GM12878 (cell line): Measurements from ENCODE around the gene CNR1. TPM values are rescaled to one million over a fixed set of nuclear protein-coding genes. Genes with fewer than 3 reads are reported as not detected.

Experiments
- DPF2 ChIP-seq: fragments of 450-650 bp; IDR thresholded peaks from 2 replicates; pipeline ENCODE4 v1.6.1; 2017; ENCODE audit warnings: mild to moderate bottlenecking
- E4F1 ChIP-seq: fragments of 450-650 bp; IDR thresholded peaks from 2 replicates; pipeline ENCODE4 v1.6.1; 2018; ENCODE audit warnings: borderline replicate concordance, mild to moderate bottlenecking; ENCODE audit not compliant: partially characterized antibody
- EP300 ChIP-seq, 2 experiments: fragments of 150-350 bp in 1 of 2; IDR thresholded peaks; 2 replicates each; pipeline ENCODE4 v1.6.1; 2011 to 2012; ENCODE audit warnings: low read depth in 2 of 2, low read length in 2 of 2, borderline replicate concordance in 1 of 2, improper control_type of control experiment in 1 of 2, inconsistent platforms in 1 of 2; ENCODE audit not compliant: control insufficient read depth in 1 of 2
- ESRRA ChIP-seq: IDR thresholded peaks from 2 replicates; pipeline ENCODE4 v1.6.1; 2012; ENCODE audit warnings: mild to moderate bottlenecking, low read length, improper control_type of control experiment
- ETV6 ChIP-seq, 2 experiments: fragments of 450-650 bp in 1 of 2; IDR thresholded peaks in 1 of 2; conservative IDR thresholded peaks in 1 of 2; 2 replicates each; pipeline ENCODE4 v1.6.1; 2014; ENCODE audit warnings: antibody characterized with exemption in 1 of 2, borderline replicate concordance in 1 of 2, low read depth in 1 of 2, mild to moderate bottlenecking in 1 of 2, moderate library complexity in 1 of 2
- GATAD2B ChIP-seq: fragments of 450-650 bp; conservative IDR thresholded peaks from 2 replicates; pipeline ENCODE4 v1.6.1; 2017; ENCODE audit warnings: low read depth, mild to moderate bottlenecking, moderate library complexity
- HCFC1 ChIP-seq: fragments of 150-350 bp; IDR thresholded peaks from 2 replicates; pipeline ENCODE4 v1.6.1; 2014; ENCODE audit warnings: low read length
- JUND ChIP-seq: IDR thresholded peaks from 2 replicates; pipeline ENCODE4 v1.6.1; 2012; ENCODE audit warnings: low read depth, mild to moderate bottlenecking, low read length, improper control_type of control experiment, moderate library complexity
- LARP7 ChIP-seq: fragments of 450-650 bp; IDR thresholded peaks from 2 replicates; pipeline ENCODE4 v1.6.1; 2017; ENCODE audit warnings: mild to moderate bottlenecking
- NFIC ChIP-seq: IDR thresholded peaks from 2 replicates; pipeline ENCODE4 v1.6.1; 2012; ENCODE audit warnings: low read depth, mild to moderate bottlenecking, inconsistent platforms, low read length, moderate library complexity
- NR2C1 ChIP-seq: fragments of 450-650 bp; IDR thresholded peaks from 2 replicates; pipeline ENCODE4 v1.6.1; 2017; ENCODE audit warnings: antibody characterized with exemption, mild to moderate bottlenecking, moderate library complexity
- PAX5 ChIP-seq: IDR thresholded peaks from 2 replicates; pipeline ENCODE4 v1.6.1; 2011; ENCODE audit warnings: low read depth, low read length, borderline replicate concordance
- POLR2AphosphoS5 ChIP-seq: IDR thresholded peaks from 2 replicates; pipeline ENCODE4 v1.6.1; 2011; ENCODE audit warnings: mild to moderate bottlenecking, low read length, inconsistent platforms
- RUNX3 ChIP-seq: IDR thresholded peaks from 2 replicates; pipeline ENCODE4 v1.6.1; 2012; ENCODE audit warnings: low read length, inconsistent platforms
- SREBF2 ChIP-seq: IDR thresholded peaks from 2 replicates; pipeline ENCODE4 v1.6.1; 2012; ENCODE audit warnings: mild to moderate bottlenecking, low read length
- TARDBP ChIP-seq: IDR thresholded peaks from 2 replicates; pipeline ENCODE4 v1.6.1; 2016; ENCODE audit warnings: borderline replicate concordance
- YY1 ChIP-seq: IDR thresholded peaks from 2 replicates; pipeline ENCODE4 v1.6.1; 2011; ENCODE audit warnings: low read depth, mild to moderate bottlenecking, low read length
- ZBED1 ChIP-seq: IDR thresholded peaks from 2 replicates; pipeline ENCODE4 v1.6.1; 2016; ENCODE audit warnings: borderline replicate concordance
- ZNF207 ChIP-seq: fragments of 450-650 bp; IDR thresholded peaks from 2 replicates; pipeline ENCODE4 v1.6.1; 2014; ENCODE audit warnings: antibody characterized with exemption, mild to moderate bottlenecking, borderline replicate concordance
- ZNF274 ChIP-seq: IDR thresholded peaks from one replicate; pipeline ENCODE4 v1.8.0; 2011; ENCODE audit not compliant: insufficient read length, insufficient read depth
- polyA plus RNA-seq, 11 experiments: library from polyadenylated mRNA; depleted of rRNA in 4 of 11; unstranded in 6 of 11; stranded (reverse) in 5 of 11; fragments of >200 nt; fragmentation: Nextera tagmentation in 4 of 11; fragmentation: Illumina TruSeq in 1 of 11; extraction: Ambion mirVana in 4 of 11; extraction: Trizol in 1 of 11; gene quantifications; 1 replicate in 1 of 11; 2 replicates in 10 of 11; pipeline versions ENCODE4 v1.2.1 to v1.2.3, GENCODE V29; 2011 to 2016; ENCODE audit warnings: inconsistent platforms in 2 of 11, missing spikeins in 2 of 11, low read depth in 1 of 11
- total RNA-seq, 4 experiments: library from RNA; depleted of rRNA in 3 of 4; stranded (reverse); fragments of >200 nt in 3 of 4; fragmentation: Illumina TruSeq in 1 of 4; extraction: Trizol in 1 of 4; gene quantifications; 2 replicates each; pipeline versions ENCODE4 v1.2.1 to v1.2.3, GENCODE V29; 2013 to 2021
- TF ChIP-seq, protein P1 (sequence below): fragments of 450-650 bp; IDR thresholded peaks from 2 replicates; pipeline ENCODE4 v1.6.1; 2017; ENCODE audit warnings: mild to moderate bottlenecking, low read depth, inconsistent platforms; ENCODE audit not compliant: poor library complexity, severe bottlenecking
- TF ChIP-seq, protein P2 (sequence below): IDR thresholded peaks from 2 replicates; pipeline ENCODE4 v1.6.1; 2012; ENCODE audit warnings: mild to moderate bottlenecking, low read depth, low read length
- TF ChIP-seq, protein P3 (sequence below): fragments of 450-650 bp; IDR thresholded peaks from 2 replicates; pipeline ENCODE4 v1.6.1; 2016; ENCODE audit warnings: mild to moderate bottlenecking

The CNR1 gene
- total and polyA plus RNA-seq, 10 of the 15 experiments (the other 5 are each of a cell fraction or from before 2014, with no cell fraction given), result 2.2 to 15.4 (median 8.5) TPM

GRCh38 chr6:88135578-88136114, 30.5 kb downstream of the CNR1 start (continued):
- no peak for TF ChIP-seq POLR2AphosphoS5
- peak; percentile 79; the same call in 1 of the 2 replicates for TF ChIP-seq ZBED1
- TF ChIP-seq ESRRA, result no peak
- TF ChIP-seq, protein P1, sequence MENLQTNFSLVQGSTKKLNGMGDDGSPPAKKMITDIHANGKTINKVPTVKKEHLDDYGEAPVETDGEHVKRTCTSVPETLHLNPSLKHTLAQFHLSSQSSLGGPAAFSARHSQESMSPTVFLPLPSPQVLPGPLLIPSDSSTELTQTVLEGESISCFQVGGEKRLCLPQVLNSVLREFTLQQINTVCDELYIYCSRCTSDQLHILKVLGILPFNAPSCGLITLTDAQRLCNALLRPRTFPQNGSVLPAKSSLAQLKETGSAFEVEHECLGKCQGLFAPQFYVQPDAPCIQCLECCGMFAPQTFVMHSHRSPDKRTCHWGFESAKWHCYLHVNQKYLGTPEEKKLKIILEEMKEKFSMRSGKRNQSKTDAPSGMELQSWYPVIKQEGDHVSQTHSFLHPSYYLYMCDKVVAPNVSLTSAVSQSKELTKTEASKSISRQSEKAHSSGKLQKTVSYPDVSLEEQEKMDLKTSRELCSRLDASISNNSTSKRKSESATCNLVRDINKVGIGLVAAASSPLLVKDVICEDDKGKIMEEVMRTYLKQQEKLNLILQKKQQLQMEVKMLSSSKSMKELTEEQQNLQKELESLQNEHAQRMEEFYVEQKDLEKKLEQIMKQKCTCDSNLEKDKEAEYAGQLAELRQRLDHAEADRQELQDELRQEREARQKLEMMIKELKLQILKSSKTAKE, result peak; percentile 63
- TF ChIP-seq ETV6 (conservative IDR thresholded peaks at IDR 0.05 in 1 of 2, IDR thresholded peaks at IDR 0.05 in 1 of 2; ENCODE audit: borderline replicate concordance in 1 of 2, low read depth in 1 of 2), result peak in 1 of 2 experiments; percentile 90; a peak in 2 of 4 replicates
- TF ChIP-seq GATAD2B, result peak; percentile 65
- TF ChIP-seq RUNX3, result peak; percentile 96
- 0 out of 2 replicates have a peak, but pooled peaks have one; percentile 16 for TF ChIP-seq YY1
- TF ChIP-seq SREBF2, result no peak
- TF ChIP-seq ZNF207, result no peak
- TF ChIP-seq HCFC1, result no peak
- TF ChIP-seq DPF2, result peak; percentile 94
- TF ChIP-seq, protein P2, sequence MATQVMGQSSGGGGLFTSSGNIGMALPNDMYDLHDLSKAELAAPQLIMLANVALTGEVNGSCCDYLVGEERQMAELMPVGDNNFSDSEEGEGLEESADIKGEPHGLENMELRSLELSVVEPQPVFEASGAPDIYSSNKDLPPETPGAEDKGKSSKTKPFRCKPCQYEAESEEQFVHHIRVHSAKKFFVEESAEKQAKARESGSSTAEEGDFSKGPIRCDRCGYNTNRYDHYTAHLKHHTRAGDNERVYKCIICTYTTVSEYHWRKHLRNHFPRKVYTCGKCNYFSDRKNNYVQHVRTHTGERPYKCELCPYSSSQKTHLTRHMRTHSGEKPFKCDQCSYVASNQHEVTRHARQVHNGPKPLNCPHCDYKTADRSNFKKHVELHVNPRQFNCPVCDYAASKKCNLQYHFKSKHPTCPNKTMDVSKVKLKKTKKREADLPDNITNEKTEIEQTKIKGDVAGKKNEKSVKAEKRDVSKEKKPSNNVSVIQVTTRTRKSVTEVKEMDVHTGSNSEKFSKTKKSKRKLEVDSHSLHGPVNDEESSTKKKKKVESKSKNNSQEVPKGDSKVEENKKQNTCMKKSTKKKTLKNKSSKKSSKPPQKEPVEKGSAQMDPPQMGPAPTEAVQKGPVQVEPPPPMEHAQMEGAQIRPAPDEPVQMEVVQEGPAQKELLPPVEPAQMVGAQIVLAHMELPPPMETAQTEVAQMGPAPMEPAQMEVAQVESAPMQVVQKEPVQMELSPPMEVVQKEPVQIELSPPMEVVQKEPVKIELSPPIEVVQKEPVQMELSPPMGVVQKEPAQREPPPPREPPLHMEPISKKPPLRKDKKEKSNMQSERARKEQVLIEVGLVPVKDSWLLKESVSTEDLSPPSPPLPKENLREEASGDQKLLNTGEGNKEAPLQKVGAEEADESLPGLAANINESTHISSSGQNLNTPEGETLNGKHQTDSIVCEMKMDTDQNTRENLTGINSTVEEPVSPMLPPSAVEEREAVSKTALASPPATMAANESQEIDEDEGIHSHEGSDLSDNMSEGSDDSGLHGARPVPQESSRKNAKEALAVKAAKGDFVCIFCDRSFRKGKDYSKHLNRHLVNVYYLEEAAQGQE, result no peak
- TF ChIP-seq TARDBP, result no peak
- peak; percentile 98 for TF ChIP-seq NFIC
- TF ChIP-seq PAX5, result peak; percentile 40; the same call in 1 of the 2 replicates
- TF ChIP-seq E4F1, result no peak
- no peak for TF ChIP-seq LARP7
- TF ChIP-seq JUND, result no peak
- peak; percentile 81 for TF ChIP-seq NR2C1
- no peak for TF ChIP-seq ZNF274
- peak; percentile 85 to 90 for TF ChIP-seq EP300 (IDR thresholded peaks at IDR 0.05; ENCODE audit: borderline replicate concordance in 1 of 2, control insufficient read depth in 1 of 2, low read depth in 2 of 2, low read length in 2 of 2)
- TF ChIP-seq, protein P3, sequence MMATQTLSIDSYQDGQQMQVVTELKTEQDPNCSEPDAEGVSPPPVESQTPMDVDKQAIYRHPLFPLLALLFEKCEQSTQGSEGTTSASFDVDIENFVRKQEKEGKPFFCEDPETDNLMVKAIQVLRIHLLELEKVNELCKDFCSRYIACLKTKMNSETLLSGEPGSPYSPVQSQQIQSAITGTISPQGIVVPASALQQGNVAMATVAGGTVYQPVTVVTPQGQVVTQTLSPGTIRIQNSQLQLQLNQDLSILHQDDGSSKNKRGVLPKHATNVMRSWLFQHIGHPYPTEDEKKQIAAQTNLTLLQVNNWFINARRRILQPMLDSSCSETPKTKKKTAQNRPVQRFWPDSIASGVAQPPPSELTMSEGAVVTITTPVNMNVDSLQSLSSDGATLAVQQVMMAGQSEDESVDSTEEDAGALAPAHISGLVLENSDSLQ, result peak; percentile 78
